H1 (cell line): ENCODE data around the gene C19orf38. TPM values are rescaled to one million over a fixed set of nuclear protein-coding genes. Genes with fewer than 3 reads are reported as not detected.

ENCODE experiments used
- CEBPB ChIP-seq: IDR thresholded peaks from 2 replicates; pipeline ENCODE4 v1.6.1; 2012; ENCODE audit warnings: low read depth, low read length
- CHD7 ChIP-seq: fragments of 300-600 bp; sonication (generic); IDR thresholded peaks from 2 replicates; pipeline ENCODE4 v1.7.1; 2012; ENCODE audit warnings: low read length, moderate library complexity, mild to moderate bottlenecking, inconsistent platforms; ENCODE audit not compliant: insufficient replicate concordance
- GTF2F1 ChIP-seq: IDR thresholded peaks from 2 replicates; pipeline ENCODE4 v1.6.1; 2012; ENCODE audit warnings: low read depth, low read length, improper control_type of control experiment, borderline replicate concordance
- HDAC6 ChIP-seq: IDR thresholded peaks from one replicate; pipeline ENCODE4 v1.7.1; 2012; ENCODE audit warnings: low read depth, mild to moderate bottlenecking, inconsistent platforms, low read length, moderate library complexity
- KDM4A ChIP-seq: IDR thresholded peaks from one replicate; pipeline ENCODE4 v1.7.1; 2012; ENCODE audit warnings: low read depth, mild to moderate bottlenecking, moderate library complexity, low read length, inconsistent platforms; ENCODE audit not compliant: severe bottlenecking
- NANOG ChIP-seq: IDR thresholded peaks from 2 replicates; pipeline ENCODE4 v1.6.1; 2011; ENCODE audit warnings: low read length, low read depth, mild to moderate bottlenecking, inconsistent platforms; ENCODE audit not compliant: insufficient read depth, poor library complexity, severe bottlenecking
- POLR2A ChIP-seq, 2 experiments: IDR thresholded peaks; 1 replicate in 1 of 2; 2 replicates in 1 of 2; pipeline ENCODE4 v1.6.1; 2011; ENCODE audit warnings: low read depth in 2 of 2, low read length in 2 of 2, mild to moderate bottlenecking in 2 of 2; ENCODE audit errors: control extremely low read depth in 1 of 2
- TAF7 ChIP-seq: optimal IDR thresholded peaks from 2 replicates; pipeline ENCODE3; 2011; ENCODE audit warnings: low read depth, mild to moderate bottlenecking, inconsistent platforms, low read length, moderate library complexity, borderline replicate concordance
- USF2 ChIP-seq: IDR thresholded peaks from 2 replicates; pipeline ENCODE4 v1.6.1; 2011; ENCODE audit warnings: low read length, improper control_type of control experiment
- YY1 ChIP-seq: IDR thresholded peaks from 2 replicates; pipeline ENCODE4 v1.6.1; 2011; ENCODE audit warnings: low read depth, mild to moderate bottlenecking, low read length
- polyA plus RNA-seq, 7 experiments: library from polyadenylated mRNA; depleted of rRNA in 3 of 7; stranded (reverse) in 5 of 7; unstranded in 2 of 7; fragments of >200 nt in 5 of 7; fragments of 200-250 nt in 2 of 7; gene quantifications; 1 replicate in 5 of 7; 2 replicates in 1 of 7; 4 replicates in 1 of 7; pipeline versions ENCODE4 v1.2.1 to v1.2.3, GENCODE V29; 2011 to 2013; ENCODE audit warnings: missing spikeins in 2 of 7, mixed read lengths in 2 of 7
- total RNA-seq: library from RNA; stranded (reverse); fragmentation: NEBNext Ultra II Directional; extraction: Animal tissue kit (Norgen Biotek cat#: 25700); gene quantifications from 2 replicates; pipeline ENCODE4 v1.2.1, GENCODE V29; 2021

Gene C19orf38
- total and polyA plus RNA-seq, 2 of the 8 experiments (the other 6 are each of a cell fraction or from before 2014, with no cell fraction given): 0.53 TPM; not detected in 1

GRCh38 chr19:10907925-10908324, 59.7 kb downstream of the C19orf38 start (continued):
- TF ChIP-seq USF2 (no peak), CEBPB (no peak), KDM4A (no peak), YY1 (no peak), POLR2A (IDR thresholded peaks at IDR 0.05; ENCODE audit: control extremely low read depth in 1 of 2, low read depth in 2 of 2, low read length in 2 of 2) (no peak), CHD7 (no peak), GTF2F1 (no peak), NANOG (no peak), HDAC6 (no peak), TAF7 (no peak)
- TF ChIP-seq, all 59 proteins: peak for 0
